HG03025 (cell line): ENCODE results near the gene GRK1.
"Not testable (repeated sequence)": the region's sequence is repeated elsewhere in the genome, so short reads cannot be mapped to it uniquely, and the experiment has no call there.

Experiments used
- ATAC-seq: cut with Tn5 transposase; IDR thresholded peaks from one replicate; pipeline ENCODE4 v1.9.1; 2021; ENCODE audit warnings: mild to moderate bottlenecking, moderate library complexity; ENCODE audit not compliant: unreplicated experiment, low FRiP score

The GRK1 gene

GRCh38 chr13:113725329-113726105, 58.5 kb downstream of the GRK1 start:
- ATAC-seq = not testable (repeated sequence)

- not testable (repeated sequence) for ATAC-seq
These were observed 59.2 kb downstream of the GRK1 start for GRCh38 chr13:113726106-113726821.

- ATAC-seq = no peak
These were observed 60.0 kb downstream of the GRK1 start for GRCh38 chr13:113726961-113727411.

- ATAC-seq = no peak
These were observed 61.6 kb downstream of the GRK1 start for GRCh38 chr13:113728571-113729054.

- no peak for ATAC-seq
These were observed 62.4 kb downstream of the GRK1 start for GRCh38 chr13:113729187-113730019.

- no peak for ATAC-seq
These were observed 63.3 kb downstream of the GRK1 start for GRCh38 chr13:113730258-113730691.

GRCh38 chr13:113730831-113731191, 63.8 kb downstream of the GRK1 start:
- ATAC-seq = no peak

GRCh38 chr13:113731192-113732175, 64.5 kb downstream of the GRK1 start:
- ATAC-seq = no peak

GRCh38 chr13:113732176-113732960, 65.3 kb downstream of the GRK1 start:
- ATAC-seq = no peak

- ATAC-seq = no peak
These were observed 66.2 kb downstream of the GRK1 start for GRCh38 chr13:113732961-113733950.

GRCh38 chr13:113734099-113734825, 67.2 kb downstream of the GRK1 start:
- ATAC-seq = no peak

- ATAC-seq = no peak
These were observed 67.8 kb downstream of the GRK1 start for GRCh38 chr13:113734826-113735125.

- no peak for ATAC-seq
These were observed 68.2 kb downstream of the GRK1 start for GRCh38 chr13:113735194-113735593.

- no peak for ATAC-seq
These were observed 68.7 kb downstream of the GRK1 start for GRCh38 chr13:113735750-113736149.

GRCh38 chr13:113736258-113736731, 69.3 kb downstream of the GRK1 start:
- ATAC-seq = no peak

- no peak for ATAC-seq
These were observed 70.8 kb downstream of the GRK1 start for GRCh38 chr13:113737803-113738202.
